ENCODE data around the gene NMNAT3.

NMNAT3 gene

GRCh38 chr3:139577346-139577745 lies 100.4 kb downstream of the NMNAT3 start:
- DNase-seq: no peak

DNA sequence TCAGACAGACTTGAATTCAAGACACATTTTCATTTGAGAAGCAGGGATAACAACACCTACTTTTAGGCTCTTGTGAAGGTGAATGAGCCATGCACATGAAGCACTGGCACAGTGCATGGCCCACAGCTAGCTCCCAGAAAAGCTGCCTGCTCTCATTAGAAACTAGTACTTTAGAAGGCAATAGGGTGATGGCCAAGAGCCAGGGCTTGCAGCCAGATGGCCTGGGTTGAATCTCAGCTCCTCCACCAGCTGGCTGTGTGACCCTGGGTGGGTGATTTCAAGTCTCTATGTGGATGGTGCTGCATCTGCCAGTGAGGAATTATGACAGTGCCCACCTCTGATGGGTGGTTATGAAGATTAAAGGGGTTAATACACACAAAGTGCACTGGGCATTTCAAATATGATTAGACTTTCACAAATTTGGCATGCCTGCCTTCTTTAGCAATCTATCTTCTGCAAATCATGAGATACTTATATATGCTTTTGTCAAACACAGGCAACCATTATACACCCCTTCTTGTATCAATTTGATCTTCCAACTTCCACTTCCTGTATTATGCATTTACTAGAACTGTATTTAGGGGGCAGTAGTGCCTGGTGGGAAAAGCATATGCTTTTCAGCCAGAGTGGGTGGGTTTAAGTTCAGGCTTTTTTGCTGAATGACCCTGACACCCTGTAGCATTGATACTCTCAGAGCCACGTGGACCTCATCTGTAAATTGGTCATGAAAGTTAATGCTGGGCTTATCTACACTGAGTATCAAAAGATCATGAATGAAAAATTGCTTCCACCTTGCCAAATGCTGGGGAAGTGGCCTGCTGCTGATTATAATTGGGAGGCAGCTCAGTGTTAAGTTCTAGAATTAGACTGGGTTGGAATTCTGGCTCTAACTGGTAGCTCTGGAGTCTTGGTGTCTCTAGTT lies 103.5 kb downstream of the NMNAT3 start:
- peak; percentile 19 for DNase-seq

- DNase-seq: no peak
Observed at GRCh38 chr3:139572847-139573672, 104.7 kb downstream of the NMNAT3 start.

DNA sequence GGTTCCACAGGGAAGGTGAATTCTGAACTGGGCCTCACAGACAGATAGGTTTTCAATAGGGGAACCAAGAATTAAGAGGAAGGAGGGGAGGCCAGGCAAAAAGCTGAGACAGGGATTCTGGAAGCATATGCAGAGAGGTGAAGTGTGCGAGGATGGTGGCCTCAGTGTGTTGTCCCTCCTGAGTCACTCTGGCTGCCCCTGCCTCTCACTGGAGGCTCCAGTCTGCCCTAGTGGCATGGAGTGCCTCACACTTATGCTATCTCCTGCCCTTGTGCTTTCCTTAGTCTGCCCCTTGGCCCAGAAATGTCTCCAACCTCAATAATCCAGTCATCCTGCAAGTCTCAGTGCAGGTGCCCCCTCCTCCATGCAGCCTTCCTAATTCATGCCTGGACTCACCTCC lies 106.1 kb downstream of the NMNAT3 start:
- no peak for DNase-seq

DNA sequence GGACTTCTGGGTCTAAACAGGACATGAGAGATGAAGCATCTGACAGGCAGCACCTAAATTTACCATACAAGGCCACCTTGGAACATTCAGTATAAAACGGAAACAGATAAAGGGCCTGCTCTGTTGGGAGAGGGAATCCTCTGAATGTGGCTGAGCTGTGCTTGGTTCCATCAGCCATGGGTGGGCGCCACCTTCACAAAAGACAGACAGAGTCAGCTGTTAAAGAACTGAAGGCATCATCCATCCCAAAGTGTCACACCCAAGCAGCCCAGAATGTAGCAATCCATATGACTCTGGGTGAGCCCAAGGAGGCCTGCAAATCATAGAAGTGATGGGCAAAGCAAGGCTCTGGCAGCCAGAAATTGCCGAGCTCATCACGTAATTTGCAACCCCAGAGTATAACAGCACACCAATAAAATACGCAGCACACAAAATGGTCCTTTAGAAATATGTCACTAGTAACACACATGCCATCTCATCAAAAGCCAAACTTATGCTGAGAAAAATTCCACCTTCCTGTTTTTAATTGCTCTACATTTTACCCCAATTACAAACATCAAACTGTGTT lies 113.4 kb downstream of the NMNAT3 start:
- DNase-seq: peak; percentile 49

GRCh38 chr3:139561959-139562676 lies 115.7 kb downstream of the NMNAT3 start:
- DNase-seq: peak; percentile 89

DNA sequence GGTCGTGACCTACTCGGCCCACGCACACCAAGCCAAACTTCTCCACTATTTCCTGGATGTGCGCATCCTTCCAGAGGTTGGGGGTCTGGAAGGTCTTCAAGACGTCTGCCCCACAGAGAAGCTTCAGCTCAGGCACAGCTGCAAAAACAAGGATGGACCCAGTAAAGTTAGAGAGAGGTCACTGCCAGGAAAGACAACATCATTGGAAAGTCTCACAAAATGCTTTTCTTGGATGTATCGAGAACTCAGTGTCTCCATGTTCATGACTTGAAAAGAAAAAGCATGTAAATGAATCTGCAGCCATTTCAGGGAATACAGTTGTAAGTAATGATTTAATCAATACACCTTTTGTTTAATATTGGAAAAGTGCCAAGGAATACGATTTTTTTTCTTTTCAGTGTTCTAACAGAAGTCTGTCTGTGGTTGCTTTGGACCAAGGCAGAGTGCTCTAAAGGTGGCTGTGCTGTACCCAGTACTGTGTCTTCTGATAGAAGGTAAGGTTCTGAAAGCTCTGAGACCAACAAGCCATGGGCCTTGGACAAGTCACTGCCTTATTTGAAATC lies 116.4 kb downstream of the NMNAT3 start:
- peak; percentile 86 for DNase-seq

DNA sequence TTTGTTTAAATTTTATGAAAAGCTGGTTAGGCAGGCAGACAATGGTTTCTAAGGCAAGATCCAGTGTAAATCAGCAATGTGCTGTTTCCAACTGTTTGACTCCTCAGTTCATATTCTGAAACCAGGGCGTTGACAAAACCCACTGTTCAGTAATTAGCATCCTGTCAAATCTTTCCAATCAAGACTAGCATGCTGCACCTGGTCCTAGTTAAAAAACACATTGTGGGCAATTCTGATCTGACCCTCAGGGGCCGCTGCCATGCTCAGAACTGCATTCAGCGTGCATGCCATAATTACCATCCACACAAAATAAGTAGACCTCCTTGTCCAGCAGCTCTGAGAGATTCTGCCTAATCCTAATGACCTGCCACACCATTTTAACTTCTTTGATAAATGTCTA lies 117.4 kb downstream of the NMNAT3 start:
- DNase-seq: peak; percentile 92

DNA sequence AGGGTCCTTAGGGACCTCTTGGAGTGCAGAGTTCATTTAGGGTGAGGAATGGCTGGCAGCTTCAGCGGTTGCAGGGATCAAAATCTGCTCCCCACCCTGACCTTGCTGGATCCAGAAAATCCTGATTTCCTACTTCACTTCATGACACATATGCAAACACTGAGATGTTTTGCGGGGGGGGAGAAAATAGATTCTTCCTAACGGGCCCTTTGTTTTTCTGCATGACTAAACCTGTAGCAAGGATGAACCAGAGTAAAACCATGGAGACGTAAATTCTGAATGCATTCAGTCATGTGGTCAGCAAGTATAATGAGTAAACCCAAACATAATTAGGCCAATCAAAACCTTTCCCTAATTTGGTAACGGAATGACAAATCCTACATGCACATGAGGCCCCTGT lies 118.2 kb downstream of the NMNAT3 start:
- DNase-seq: peak; percentile 79

DNA sequence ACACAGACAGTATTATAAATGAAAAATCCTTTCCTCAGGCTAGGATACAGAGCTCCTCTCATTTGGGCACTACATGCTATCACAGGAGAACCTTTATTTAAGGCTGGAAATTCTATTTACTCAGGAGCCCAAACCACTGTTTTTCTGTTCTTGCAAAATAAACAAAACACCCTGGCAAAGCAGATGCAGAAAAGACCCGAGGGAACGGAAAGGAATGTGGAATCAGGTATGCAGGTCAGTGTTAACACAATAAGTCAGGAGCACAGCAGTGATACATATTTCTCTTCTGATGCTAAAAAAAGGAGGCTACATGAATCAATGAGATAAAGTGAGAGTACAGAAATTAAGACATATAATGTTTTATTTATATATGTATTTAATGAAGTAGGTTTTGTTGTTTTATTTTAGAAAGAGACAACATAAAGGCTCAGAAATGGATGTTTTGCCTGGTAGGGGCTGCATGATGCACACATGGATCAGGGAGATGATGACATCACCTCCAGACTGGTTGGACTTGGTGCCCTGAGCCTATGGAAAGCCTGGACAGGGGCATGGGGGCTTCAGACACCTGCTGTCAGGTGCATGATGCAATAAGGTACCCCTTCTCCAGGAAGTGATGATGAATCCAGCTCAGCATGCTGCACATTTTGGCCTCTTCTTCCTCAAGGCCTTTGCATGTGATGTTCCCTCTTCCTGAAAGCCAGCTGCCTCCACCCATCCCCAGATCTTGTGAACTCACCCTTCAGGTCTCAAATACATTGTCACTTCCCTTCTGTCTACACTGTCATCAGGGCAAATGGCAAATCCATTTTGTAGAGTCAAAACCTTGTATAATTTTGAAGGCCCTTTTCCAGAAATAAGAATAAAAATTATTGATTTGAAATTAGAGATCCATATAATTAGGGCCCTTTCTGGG lies 119.2 kb downstream of the NMNAT3 start:
- DNase-seq: peak; percentile 21

GRCh38 chr3:139557041-139557440 lies 120.7 kb downstream of the NMNAT3 start:
- DNase-seq: peak; percentile 50

DNA sequence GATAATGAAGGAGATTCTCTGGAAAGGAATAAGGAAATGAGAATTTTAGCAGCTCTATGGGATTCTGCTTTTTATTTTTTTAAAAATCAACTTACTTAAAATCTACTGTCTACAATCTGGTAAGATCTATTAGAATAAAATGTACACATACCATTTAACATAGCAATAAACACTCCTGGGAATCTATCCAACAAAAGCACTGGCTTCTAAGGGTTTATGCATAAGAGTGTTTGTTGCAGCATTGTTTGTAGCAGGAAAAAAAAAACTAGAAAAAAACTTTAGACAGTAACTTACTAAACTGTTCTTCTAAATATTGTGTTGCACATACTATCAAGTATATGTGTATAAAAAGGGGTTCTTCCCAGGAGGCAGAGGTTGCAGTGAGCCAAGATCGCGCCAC lies 122.5 kb downstream of the NMNAT3 start:
- no peak for DNase-seq

DNA sequence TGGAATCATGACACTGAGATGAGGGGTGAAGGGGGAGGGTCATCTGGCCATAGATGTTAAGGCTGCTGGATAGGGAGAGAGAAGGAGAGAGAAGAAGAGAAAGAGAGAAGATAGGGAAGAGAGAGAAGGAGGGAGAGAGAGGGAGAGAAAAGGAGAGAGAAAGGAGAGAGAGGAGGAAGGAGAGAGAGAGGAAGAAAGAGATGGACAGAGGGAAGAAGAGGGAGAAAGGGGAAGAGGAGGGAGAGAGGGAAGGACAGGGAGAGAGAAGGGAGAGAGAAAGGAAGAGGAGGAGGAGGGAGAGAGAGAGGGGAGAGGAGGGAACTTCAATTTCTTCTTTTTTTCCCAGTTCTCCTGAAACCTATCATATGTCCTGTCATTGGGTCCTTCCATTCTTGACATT lies 123.1 kb downstream of the NMNAT3 start:
- DNase-seq: no peak

DNA sequence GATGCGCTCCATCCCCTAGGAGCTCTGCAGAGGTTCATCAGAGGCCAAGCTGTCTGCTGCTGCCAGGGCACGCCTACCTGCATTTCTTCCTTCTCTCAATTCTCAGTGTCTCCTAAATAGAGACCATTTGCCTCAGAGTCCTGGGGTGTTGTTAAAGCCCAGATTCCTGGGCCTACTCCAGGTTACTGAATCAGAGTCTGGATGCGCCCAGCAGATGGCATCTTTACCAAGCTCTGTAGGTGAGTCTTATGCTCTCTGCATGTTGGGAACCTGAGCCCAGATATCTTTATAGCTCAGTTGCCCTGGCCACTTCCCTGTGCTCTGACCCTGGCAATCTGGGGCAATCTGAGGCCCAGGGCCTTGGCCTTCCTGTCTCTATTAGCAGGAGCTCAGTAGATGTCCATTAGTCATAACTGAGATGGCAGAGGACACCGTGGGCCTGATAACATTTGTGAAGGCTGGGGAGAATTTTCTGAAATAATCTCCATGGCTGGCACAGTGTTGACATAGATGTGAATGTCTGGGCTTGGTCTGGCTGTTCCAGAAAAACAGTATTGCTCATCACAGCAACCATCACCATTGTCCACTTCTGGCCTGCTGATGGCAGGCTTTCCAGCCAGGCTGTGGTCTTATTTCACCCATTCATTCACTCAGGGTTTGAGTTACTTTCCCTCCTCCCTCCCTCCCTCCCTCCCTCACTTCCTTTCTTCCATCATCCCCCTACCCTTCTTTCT lies 125.0 kb downstream of the NMNAT3 start:
- no peak for DNase-seq

GRCh38 chr3:139548801-139549200 lies 129.0 kb downstream of the NMNAT3 start:
- no peak for DNase-seq

GRCh38 chr3:139547666-139548065 lies 130.1 kb downstream of the NMNAT3 start:
- DNase-seq: no peak

- no peak for DNase-seq
Observed at GRCh38 chr3:139546772-139547171, 131.0 kb downstream of the NMNAT3 start.

DNA sequence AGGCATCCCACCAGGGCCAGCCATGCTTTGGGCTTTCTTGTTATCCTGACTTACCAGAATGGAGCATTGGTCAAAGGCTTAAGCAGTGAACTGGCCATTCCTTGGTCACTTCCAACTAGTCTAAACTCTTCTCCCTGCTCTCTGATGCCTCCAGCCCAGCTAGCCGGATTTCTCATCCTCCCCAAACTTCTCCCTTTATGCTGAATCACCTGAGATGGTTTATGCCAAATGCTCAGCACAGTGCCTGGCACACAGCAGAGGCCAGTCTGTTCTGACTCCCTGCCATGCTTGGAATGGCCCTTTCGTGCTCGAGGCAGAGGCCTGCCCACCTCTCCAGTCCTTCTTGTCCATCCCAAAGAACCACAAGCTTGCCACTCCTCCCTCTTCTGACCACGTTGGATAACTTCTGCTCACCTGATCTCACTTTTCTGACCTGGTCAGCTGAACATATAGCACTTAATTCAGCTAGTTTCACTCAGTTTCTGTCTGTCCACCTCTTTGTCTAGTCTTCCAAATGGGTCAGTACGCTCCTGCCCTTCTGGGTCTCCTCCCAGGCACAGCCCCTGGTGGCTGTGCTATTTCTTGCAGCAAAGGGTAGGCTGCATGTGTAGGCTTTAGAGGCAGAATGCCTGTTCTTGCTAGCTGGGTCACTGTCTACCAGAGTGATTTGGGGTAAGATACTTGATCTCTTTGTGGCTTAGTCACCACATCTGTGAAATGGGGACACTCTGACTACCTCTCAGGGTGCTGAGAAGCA lies 136.1 kb downstream of the NMNAT3 start:
- no peak for DNase-seq

DNA sequence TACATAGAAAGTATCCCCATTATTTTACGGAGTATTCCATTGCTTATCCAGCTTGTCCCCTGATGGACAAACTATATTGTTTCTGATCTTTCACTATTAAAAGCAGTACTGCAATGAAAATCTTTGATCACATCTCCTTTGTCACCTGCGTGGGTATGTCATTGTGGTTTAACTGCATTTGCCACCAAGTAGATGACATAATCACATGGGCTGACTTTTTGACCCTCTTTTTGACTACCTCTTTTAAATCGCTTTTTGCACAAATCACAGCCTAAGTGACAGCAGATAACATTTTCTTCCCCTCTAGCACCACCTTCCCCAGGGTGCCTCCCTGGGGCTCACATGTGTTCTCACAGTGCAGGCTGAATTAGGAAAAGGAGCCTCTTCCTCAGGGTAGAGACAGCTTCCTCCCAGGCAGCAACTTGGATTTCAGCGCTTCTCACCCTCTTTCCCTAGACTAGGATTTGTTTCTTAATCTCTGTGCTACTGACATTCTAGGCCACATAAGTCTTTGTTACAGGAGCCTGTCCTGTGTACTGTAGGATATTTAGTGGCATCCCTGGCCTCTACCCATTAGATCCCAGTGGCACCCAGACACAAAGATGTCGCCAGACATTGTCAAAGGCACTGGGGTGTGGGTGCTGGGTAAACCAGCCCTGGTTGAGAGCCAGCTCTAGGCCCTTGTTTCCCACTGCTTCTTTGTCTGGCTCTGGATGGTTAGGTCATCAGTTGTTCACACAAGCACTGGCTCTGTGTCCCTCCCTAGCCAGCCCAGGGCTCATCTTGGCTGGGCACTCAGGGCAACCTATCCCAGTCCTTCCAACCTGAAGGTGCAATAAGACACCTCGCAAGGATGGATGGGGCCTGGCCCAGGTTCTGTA lies 136.9 kb downstream of the NMNAT3 start:
- peak; percentile 32 for DNase-seq

All from COR-L47 (cell line).